ENCODE measurements around the gene BAIAP3. TPM values are rescaled to one million over a fixed set of nuclear protein-coding genes. Genes with fewer than 3 reads are reported as not detected.

The BAIAP3 gene
- total and polyA plus RNA-seq, 10 of the 15 experiments (the other 5 are each of a cell fraction or from before 2014, with no cell fraction given) = 0.03 to 0.56 (median 0.17) TPM; not detected in 3

GRCh38 chr16:1351582-1352362, 18.3 kb downstream of the BAIAP3 start, which contains the start of the genes GNPTG and TSR3 (continued):
- TF ChIP-seq HCFC1 (IDR thresholded peaks at IDR 0.05; ENCODE audit: low read length) = peak; percentile 85
- TF ChIP-seq MAX (IDR thresholded peaks at IDR 0.05; ENCODE audit: low read depth, low read length) = peak; percentile 98
- peak; percentile 89 for TF ChIP-seq STAT1 (conservative IDR thresholded peaks at IDR 0.05)
- no peak for TF ChIP-seq PKNOX1 (IDR thresholded peaks at IDR 0.05)
- TF ChIP-seq POLR2AphosphoS5 (IDR thresholded peaks at IDR 0.05; ENCODE audit: low read length) = peak; percentile 76; the same call in 1 of the 2 replicates
- TF ChIP-seq NBN (IDR thresholded peaks at IDR 0.05) = no peak
- no peak for TF ChIP-seq IRF3 (IDR thresholded peaks at IDR 0.05)
- no peak; the same call in 1 of the 2 replicates for TF ChIP-seq GABPA (IDR thresholded peaks at IDR 0.05; ENCODE audit: low read depth)

- 87% methylated on average over 35 of the region's 49 CpGs for WGBS (ENCODE audit: insufficient coverage, insufficient replicate concordance, low lambda C conversion rate, missing lambda C conversion rate)
- DNase-seq (ENCODE audit: low read depth, low spot score) (no peak), ATAC-seq (no peak), FAIRE-seq (no peak)
- Histone ChIP-seq H4K20me1 (ENCODE audit: control insufficient read depth, insufficient read depth) (no peaks in the 10 kb centered on the region), H3K36me3 (ENCODE audit: control insufficient read depth in 2 of 2, insufficient read depth in 2 of 2, low read length in 1 of 2) (no peaks in the 10 kb centered on the region; a peak in 1 of 4 replicates), H3K79me2 (ENCODE audit: control insufficient read depth, insufficient read depth, low read length) (peaks cover 27% of the 10 kb centered on the region), H3K4me1 (ENCODE audit: control insufficient read depth, insufficient read depth, low read length) (peaks cover 8% of the 10 kb centered on the region), H2AFZ (ENCODE audit: control insufficient read depth, low read depth, low read length) (no peak overlapping the region), H3K9ac (ENCODE audit: control insufficient read depth, insufficient read depth, low read length) (no peak overlapping the region), H3K27ac (ENCODE audit: control insufficient read depth, insufficient read depth) (no peak overlapping the region), H3K9me3 (replicated peaks; ENCODE audit: control insufficient read depth, insufficient read depth, low read length) (no peaks in the 10 kb centered on the region), H3K4me2 (ENCODE audit: control insufficient read depth, insufficient read depth) (no peak overlapping the region), H3K27me3 (replicated peaks in 1 of 2; ENCODE audit: control insufficient read depth in 2 of 2, insufficient read depth in 2 of 2, low read length in 1 of 2) (no peaks in the 10 kb centered on the region), H3K4me3 (no peak overlapping the region)
- CTCF ChIA-PET = interaction anchor here (0.7 to 1.7 kb wide), 2 partner anchors 8 to 9 kb away, joined by 4 to 11 read pairs; no protein-coding TSS in a partner anchor
- BruUV-seq (replicated peaks) = no TSS peak
- POLR2A ChIA-PET = no interaction called here
- TF ChIP-seq FOXM1 (IDR thresholded peaks at IDR 0.05; ENCODE audit: low read depth, low read length) = no peak
- TF ChIP-seq EGR1 (IDR thresholded peaks at IDR 0.05; ENCODE audit: borderline replicate concordance in 1 of 2, low read depth in 2 of 2, low read length in 2 of 2) = no peak
- TF ChIP-seq NFIC (IDR thresholded peaks at IDR 0.05; ENCODE audit: low read depth, low read length) = no peak
- no peak for TF ChIP-seq FOS (IDR thresholded peaks at IDR 0.05; ENCODE audit: borderline replicate concordance, extremely low read depth, insufficient read length)
- no peak for TF ChIP-seq TCF7 (IDR thresholded peaks at IDR 0.05; ENCODE audit: borderline replicate concordance)
- TF ChIP-seq E2F4 (IDR thresholded peaks at IDR 0.05; ENCODE audit: low read depth, low read length) = no peak
- TF ChIP-seq PBX3 (IDR thresholded peaks at IDR 0.05; ENCODE audit: insufficient replicate concordance, low read depth, low read length) = no peak
- no peak for TF ChIP-seq ZNF24 (IDR thresholded peaks at IDR 0.05)
- no peak for TF ChIP-seq CREB1 (IDR thresholded peaks at IDR 0.05; ENCODE audit: low read depth)
- TF ChIP-seq ZNF217 (IDR thresholded peaks at IDR 0.05) = no peak
- SMC1A ChIA-PET (ENCODE audit: uncharacterized antibody, unreplicated experiment) = no interaction called here
- RAD21 ChIA-PET (ENCODE audit: unreplicated experiment) = no interaction called here
- in situ Hi-C loops (cut with MboI) (no loop called here), intact Hi-C loops (cut with micrococcal nuclease; ENCODE audit: unreplicated experiment) (no loop called here)
Observed at GRCh38 chr16:1354815-1355540, 21.5 kb downstream of the BAIAP3 start.
